GM12878 (cell line): ENCODE data around the gene CEP128. TPM values are rescaled to one million over a fixed set of nuclear protein-coding genes. Genes with fewer than 3 reads are reported as not detected.

ENCODE experiments used
- ATAC-seq: fragments of 200-7000 bp; cut with Tn5 transposase; 3 replicates; pipeline ENCODE4 v1.9.1; 2020; ENCODE audit warnings: mild to moderate bottlenecking, moderate library complexity
- BruUV-seq: library from RNA; stranded (reverse); fragments of 400-500 nt; replicated peaks from 2 replicates; lab custom pipeline; 2021; lab: Mats Ljungman, UMichigan
- CTCF ChIA-PET: fragments of 300-600 bp; sonication (Branson Sonifier 250); formaldehyde crosslinking; extraction: SDS; loops from one replicate; lab custom pipeline; 2021; ENCODE audit warnings: inconsistent platforms; lab: Yijun Ruan, JAX
- POLR2A ChIA-PET: fragments of 350-600 bp; formaldehyde crosslinking; extraction: SDS; loops from one replicate; lab custom pipeline; 2021; ENCODE audit warnings: inconsistent platforms; lab: Charles Lee
- RAD21 ChIA-PET: fragments of 300-600 bp; sonication (Branson Sonifier 250); formaldehyde crosslinking; loops from one replicate; lab custom pipeline; 2023; ENCODE audit warnings: antibody characterized with exemption; ENCODE audit not compliant: unreplicated experiment; lab: Charles Lee
- SMC1A ChIA-PET: fragments of 300-600 bp; sonication (Branson Sonifier 250); formaldehyde crosslinking; loops from one replicate; lab custom pipeline; 2023; ENCODE audit not compliant: unreplicated experiment, uncharacterized antibody; lab: Charles Lee
- DNase-seq: peaks from one replicate; pipeline ENCODE4 v3.0.0-alpha.2; 2011; ENCODE audit warnings: low read depth, low spot score
- FAIRE-seq: peaks from 3 replicates; lab custom pipeline; 2011; peaks lifted over from hg19 to GRCh38; lab: Jason Lieb, UNC
- H2AFZ ChIP-seq: 2 replicates; pipeline ENCODE4 v1.6.0; 2011; ENCODE audit warnings: low read depth, low read length, control low read depth; ENCODE audit not compliant: control insufficient read depth
- H3K27ac ChIP-seq: 2 replicates; pipeline ENCODE4 v1.5.1; 2011; ENCODE audit warnings: control low read depth; ENCODE audit not compliant: control insufficient read depth, insufficient read depth
- H3K27me3 ChIP-seq, 2 experiments: replicated peaks in 1 of 2; 2 replicates each; pipeline versions ENCODE4 v1.6.0 to v1.6.1; 2011; ENCODE audit warnings: low read length in 1 of 2; ENCODE audit not compliant: control insufficient read depth in 2 of 2, insufficient read depth in 2 of 2
- H3K36me3 ChIP-seq, 2 experiments: 2 replicates each; pipeline ENCODE4 v1.5.1; 2011; ENCODE audit warnings: low read length in 1 of 2; ENCODE audit not compliant: control insufficient read depth in 2 of 2, insufficient read depth in 2 of 2
- H3K4me1 ChIP-seq: 2 replicates; pipeline ENCODE4 v1.6.1; 2011; ENCODE audit warnings: mild to moderate bottlenecking, low read length, moderate library complexity, mixed read lengths; ENCODE audit not compliant: control insufficient read depth, insufficient read depth
- H3K4me2 ChIP-seq: 2 replicates; pipeline ENCODE4 v1.6.0; 2011; ENCODE audit warnings: control low read depth; ENCODE audit not compliant: control insufficient read depth, insufficient read depth
- H3K4me3 ChIP-seq: fragments of 200-600 bp; sonication (generic); 2 replicates; pipeline ENCODE4 v1.5.1; 2016
- H3K79me2 ChIP-seq: 2 replicates; pipeline ENCODE4 v1.6.0; 2011; ENCODE audit warnings: low read length; ENCODE audit not compliant: control insufficient read depth, insufficient read depth
- H3K9ac ChIP-seq: 2 replicates; pipeline ENCODE4 v1.8.0; 2011; ENCODE audit warnings: low read length, control low read depth, mixed read lengths; ENCODE audit not compliant: control insufficient read depth, insufficient read depth
- H3K9me3 ChIP-seq: replicated peaks from 3 replicates; pipeline ENCODE4 v1.5.1; 2011; ENCODE audit warnings: mild to moderate bottlenecking, low read length; ENCODE audit not compliant: control insufficient read depth, insufficient read depth
- H4K20me1 ChIP-seq: 2 replicates; pipeline ENCODE4 v1.6.0; 2011; ENCODE audit not compliant: control insufficient read depth, insufficient read depth
- CHD1 ChIP-seq: IDR thresholded peaks from 2 replicates; pipeline ENCODE4 v1.6.1; 2012; ENCODE audit warnings: low read depth, low read length, improper control_type of control experiment
- HCFC1 ChIP-seq: fragments of 150-350 bp; IDR thresholded peaks from 2 replicates; pipeline ENCODE4 v1.6.1; 2014; ENCODE audit warnings: low read length
- KLF5 ChIP-seq: fragments of 450-650 bp; IDR thresholded peaks from 2 replicates; pipeline ENCODE4 v1.6.1; 2014; ENCODE audit warnings: mild to moderate bottlenecking; ENCODE audit not compliant: partially characterized antibody
- LARP7 ChIP-seq: fragments of 450-650 bp; IDR thresholded peaks from 2 replicates; pipeline ENCODE4 v1.6.1; 2017; ENCODE audit warnings: mild to moderate bottlenecking
- NRF1 ChIP-seq: conservative IDR thresholded peaks from 2 replicates; pipeline ENCODE4 v1.6.1; 2011; ENCODE audit warnings: mild to moderate bottlenecking, low read depth, low read length, improper control_type of control experiment
- PML ChIP-seq: IDR thresholded peaks from 2 replicates; pipeline ENCODE4 v1.6.1; 2012; ENCODE audit warnings: low read length, inconsistent platforms
- RAD21 ChIP-seq: IDR thresholded peaks from 2 replicates; pipeline ENCODE4 v1.6.1; 2011; ENCODE audit warnings: mild to moderate bottlenecking, low read depth, low read length, moderate library complexity; ENCODE audit not compliant: insufficient read depth
- RBBP5 ChIP-seq: fragments of 200-600 bp; sonication (generic); conservative IDR thresholded peaks from 2 replicates; pipeline ENCODE4 v1.6.1; 2016
- TBL1XR1 ChIP-seq: IDR thresholded peaks from 2 replicates; pipeline ENCODE4 v1.6.1; 2012; ENCODE audit warnings: low read depth, low read length, improper control_type of control experiment
- WGBS: methylation state at CpG from one replicate; pipeline ENCODE4 v1.1.6; 2016; ENCODE audit warnings: low lambda C conversion rate; ENCODE audit not compliant: insufficient replicate concordance, insufficient coverage; ENCODE audit errors: missing lambda C conversion rate; 5-methylcytosine and 5-hydroxymethylcytosine counted together
- in situ Hi-C: fragments of 300-500 bp; cut with MboI; formaldehyde crosslinking; loops from 9 replicates; pipeline ENCODE4 v1.14.3; 2018; ENCODE audit warnings: mixed read lengths
- intact Hi-C: fragments of 100-400 bp; cut with micrococcal nuclease; formaldehyde crosslinking; loops from one replicate; pipeline ENCODE4 v1.14.2; 2022; ENCODE audit not compliant: unreplicated experiment
- polyA plus RNA-seq, 11 experiments: library from polyadenylated mRNA; depleted of rRNA in 4 of 11; unstranded in 6 of 11; stranded (reverse) in 5 of 11; fragments of >200 nt; fragmentation: Nextera tagmentation in 4 of 11; fragmentation: Illumina TruSeq in 1 of 11; extraction: Ambion mirVana in 4 of 11; extraction: Trizol in 1 of 11; gene quantifications; 1 replicate in 1 of 11; 2 replicates in 10 of 11; pipeline versions ENCODE4 v1.2.1 to v1.2.3, GENCODE V29; 2011 to 2016; ENCODE audit warnings: inconsistent platforms in 2 of 11, missing spikeins in 2 of 11, low read depth in 1 of 11
- total RNA-seq, 4 experiments: library from RNA; depleted of rRNA in 3 of 4; stranded (reverse); fragments of >200 nt in 3 of 4; fragmentation: Illumina TruSeq in 1 of 4; extraction: Trizol in 1 of 4; gene quantifications; 2 replicates each; pipeline versions ENCODE4 v1.2.1 to v1.2.3, GENCODE V29; 2013 to 2021
- TF ChIP-seq, protein P1 (sequence below): fragments of 450-650 bp; IDR thresholded peaks from 2 replicates; pipeline ENCODE4 v1.6.1; 2017; ENCODE audit warnings: antibody characterized with exemption, mild to moderate bottlenecking, moderate library complexity
- TF ChIP-seq, protein P2 (sequence below): fragments of 450-650 bp; IDR thresholded peaks from 2 replicates; pipeline ENCODE4 v1.6.1; 2017; ENCODE audit warnings: mild to moderate bottlenecking
- TF ChIP-seq, protein P3 (sequence below): IDR thresholded peaks from 2 replicates; pipeline ENCODE4 v1.6.1; 2012; ENCODE audit warnings: low read depth, low read length, improper control_type of control experiment
- TF ChIP-seq, protein P4 (sequence below): fragments of 450-650 bp; IDR thresholded peaks from 2 replicates; pipeline ENCODE4 v1.6.1; 2016; ENCODE audit warnings: mild to moderate bottlenecking

CEP128 gene
- total and polyA plus RNA-seq, 10 of the 15 experiments (the other 5 are each of a cell fraction or from before 2014, with no cell fraction given) = 1.1 to 6.7 (median 3.4) TPM

DNA sequence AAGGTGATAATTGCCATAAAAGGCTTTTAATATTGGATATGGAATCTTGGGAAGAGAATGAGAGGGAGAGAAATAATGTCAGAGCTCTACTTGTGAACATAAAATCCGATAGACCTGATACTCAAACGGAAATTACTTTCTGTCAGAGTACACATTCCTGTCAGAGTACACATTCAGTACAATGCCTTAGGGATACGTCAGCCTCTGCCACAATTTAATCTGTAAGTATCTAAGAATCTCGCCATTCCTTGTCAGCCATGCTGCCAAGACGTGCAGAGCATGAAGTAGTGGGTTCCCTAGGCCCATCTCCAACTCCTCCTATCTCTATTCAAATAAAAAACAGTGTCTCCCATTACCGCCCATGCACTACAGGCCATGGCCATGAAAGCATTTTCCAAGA, 242.6 kb downstream of the CEP128 start:
- WGBS = 89% methylated on average over 6 of the region's 6 CpGs

More for the DNA sequence above, 242.6 kb downstream of the CEP128 start:
- no peaks in the 10 kb centered on the region for H3K9me3 ChIP-seq
- no peaks in the 10 kb centered on the region for H3K79me2 ChIP-seq
- ChIA-PET SMC1A (no interaction called here), RAD21 (no interaction called here), POLR2A (interaction anchor here (0.6 kb wide), 1 partner anchor 10 kb away, joined by 3 read pairs; no protein-coding TSS in a partner anchor), CTCF (no interaction called here)
- FAIRE-seq = no peak
- H3K36me3 ChIP-seq = no peaks in the 10 kb centered on the region
- H3K27me3 ChIP-seq = no peaks in the 10 kb centered on the region
- intact Hi-C loops (no loop called here), in situ Hi-C loops (no loop called here)
- no peak overlapping the region for H2AFZ ChIP-seq
- no peak for DNase-seq
- H3K27ac ChIP-seq = no peak overlapping the region
- no peak overlapping the region for H3K9ac ChIP-seq
- ATAC-seq = no peak
- H3K4me3 ChIP-seq = no peak overlapping the region
- no peaks in the 10 kb centered on the region for H4K20me1 ChIP-seq
- TF ChIP-seq HCFC1 = no peak
- TF ChIP-seq KLF5 = no peak
- TF ChIP-seq NRF1 = no peak
- TF ChIP-seq TBL1XR1 = no peak
- TF ChIP-seq, protein P1, sequence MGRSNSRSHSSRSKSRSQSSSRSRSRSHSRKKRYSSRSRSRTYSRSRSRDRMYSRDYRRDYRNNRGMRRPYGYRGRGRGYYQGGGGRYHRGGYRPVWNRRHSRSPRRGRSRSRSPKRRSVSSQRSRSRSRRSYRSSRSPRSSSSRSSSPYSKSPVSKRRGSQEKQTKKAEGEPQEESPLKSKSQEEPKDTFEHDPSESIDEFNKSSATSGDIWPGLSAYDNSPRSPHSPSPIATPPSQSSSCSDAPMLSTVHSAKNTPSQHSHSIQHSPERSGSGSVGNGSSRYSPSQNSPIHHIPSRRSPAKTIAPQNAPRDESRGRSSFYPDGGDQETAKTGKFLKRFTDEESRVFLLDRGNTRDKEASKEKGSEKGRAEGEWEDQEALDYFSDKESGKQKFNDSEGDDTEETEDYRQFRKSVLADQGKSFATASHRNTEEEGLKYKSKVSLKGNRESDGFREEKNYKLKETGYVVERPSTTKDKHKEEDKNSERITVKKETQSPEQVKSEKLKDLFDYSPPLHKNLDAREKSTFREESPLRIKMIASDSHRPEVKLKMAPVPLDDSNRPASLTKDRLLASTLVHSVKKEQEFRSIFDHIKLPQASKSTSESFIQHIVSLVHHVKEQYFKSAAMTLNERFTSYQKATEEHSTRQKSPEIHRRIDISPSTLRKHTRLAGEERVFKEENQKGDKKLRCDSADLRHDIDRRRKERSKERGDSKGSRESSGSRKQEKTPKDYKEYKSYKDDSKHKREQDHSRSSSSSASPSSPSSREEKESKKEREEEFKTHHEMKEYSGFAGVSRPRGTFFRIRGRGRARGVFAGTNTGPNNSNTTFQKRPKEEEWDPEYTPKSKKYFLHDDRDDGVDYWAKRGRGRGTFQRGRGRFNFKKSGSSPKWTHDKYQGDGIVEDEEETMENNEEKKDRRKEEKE = no peak
- TF ChIP-seq, protein P2, sequence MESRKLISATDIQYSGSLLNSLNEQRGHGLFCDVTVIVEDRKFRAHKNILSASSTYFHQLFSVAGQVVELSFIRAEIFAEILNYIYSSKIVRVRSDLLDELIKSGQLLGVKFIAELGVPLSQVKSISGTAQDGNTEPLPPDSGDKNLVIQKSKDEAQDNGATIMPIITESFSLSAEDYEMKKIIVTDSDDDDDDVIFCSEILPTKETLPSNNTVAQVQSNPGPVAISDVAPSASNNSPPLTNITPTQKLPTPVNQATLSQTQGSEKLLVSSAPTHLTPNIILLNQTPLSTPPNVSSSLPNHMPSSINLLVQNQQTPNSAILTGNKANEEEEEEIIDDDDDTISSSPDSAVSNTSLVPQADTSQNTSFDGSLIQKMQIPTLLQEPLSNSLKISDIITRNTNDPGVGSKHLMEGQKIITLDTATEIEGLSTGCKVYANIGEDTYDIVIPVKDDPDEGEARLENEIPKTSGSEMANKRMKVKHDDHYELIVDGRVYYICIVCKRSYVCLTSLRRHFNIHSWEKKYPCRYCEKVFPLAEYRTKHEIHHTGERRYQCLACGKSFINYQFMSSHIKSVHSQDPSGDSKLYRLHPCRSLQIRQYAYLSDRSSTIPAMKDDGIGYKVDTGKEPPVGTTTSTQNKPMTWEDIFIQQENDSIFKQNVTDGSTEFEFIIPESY = no peak
- no peak for TF ChIP-seq PML
- TF ChIP-seq LARP7 = no peak
- TF ChIP-seq, protein P3, sequence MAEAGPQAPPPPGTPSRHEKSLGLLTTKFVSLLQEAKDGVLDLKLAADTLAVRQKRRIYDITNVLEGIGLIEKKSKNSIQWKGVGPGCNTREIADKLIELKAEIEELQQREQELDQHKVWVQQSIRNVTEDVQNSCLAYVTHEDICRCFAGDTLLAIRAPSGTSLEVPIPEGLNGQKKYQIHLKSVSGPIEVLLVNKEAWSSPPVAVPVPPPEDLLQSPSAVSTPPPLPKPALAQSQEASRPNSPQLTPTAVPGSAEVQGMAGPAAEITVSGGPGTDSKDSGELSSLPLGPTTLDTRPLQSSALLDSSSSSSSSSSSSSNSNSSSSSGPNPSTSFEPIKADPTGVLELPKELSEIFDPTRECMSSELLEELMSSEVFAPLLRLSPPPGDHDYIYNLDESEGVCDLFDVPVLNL = no peak
- TF ChIP-seq, protein P4, sequence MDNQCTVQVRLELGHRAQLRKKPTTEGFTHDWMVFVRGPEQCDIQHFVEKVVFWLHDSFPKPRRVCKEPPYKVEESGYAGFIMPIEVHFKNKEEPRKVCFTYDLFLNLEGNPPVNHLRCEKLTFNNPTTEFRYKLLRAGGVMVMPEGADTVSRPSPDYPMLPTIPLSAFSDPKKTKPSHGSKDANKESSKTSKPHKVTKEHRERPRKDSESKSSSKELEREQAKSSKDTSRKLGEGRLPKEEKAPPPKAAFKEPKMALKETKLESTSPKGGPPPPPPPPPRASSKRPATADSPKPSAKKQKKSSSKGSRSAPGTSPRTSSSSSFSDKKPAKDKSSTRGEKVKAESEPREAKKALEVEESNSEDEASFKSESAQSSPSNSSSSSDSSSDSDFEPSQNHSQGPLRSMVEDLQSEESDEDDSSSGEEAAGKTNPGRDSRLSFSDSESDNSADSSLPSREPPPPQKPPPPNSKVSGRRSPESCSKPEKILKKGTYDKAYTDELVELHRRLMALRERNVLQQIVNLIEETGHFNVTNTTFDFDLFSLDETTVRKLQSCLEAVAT = no peak
- TF ChIP-seq RBBP5 = no peak
- no peak for TF ChIP-seq RAD21
- no peak for TF ChIP-seq CHD1
- no peaks in the 10 kb centered on the region for H3K4me1 ChIP-seq
- no TSS peak for BruUV-seq
- no peak overlapping the region for H3K4me2 ChIP-seq
